ENCODE data around the gene OR5AP2.

DNA sequence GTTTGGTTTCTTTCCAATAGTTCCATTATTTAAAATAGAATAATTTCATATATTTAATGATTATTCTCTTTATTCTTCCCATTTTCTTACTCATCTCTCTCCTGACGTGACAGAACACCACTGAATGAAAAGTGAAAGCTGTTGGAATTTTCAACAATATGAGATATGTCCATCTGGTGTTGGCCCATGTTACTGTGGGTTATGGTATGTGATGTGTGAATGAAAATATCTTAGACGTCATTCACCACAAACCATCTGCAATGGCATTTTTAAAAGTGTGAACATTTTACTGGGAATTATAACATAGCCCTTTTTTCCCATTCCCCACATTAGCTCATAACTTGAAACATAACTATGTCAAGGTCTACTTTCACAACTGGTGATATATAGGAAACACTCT lies 16.3 kb downstream of the OR5AP2 start:
- TF ChIP-seq POLR2A (IDR thresholded peaks at IDR 0.05) = no peak
- TF ChIP-seq, protein P1, sequence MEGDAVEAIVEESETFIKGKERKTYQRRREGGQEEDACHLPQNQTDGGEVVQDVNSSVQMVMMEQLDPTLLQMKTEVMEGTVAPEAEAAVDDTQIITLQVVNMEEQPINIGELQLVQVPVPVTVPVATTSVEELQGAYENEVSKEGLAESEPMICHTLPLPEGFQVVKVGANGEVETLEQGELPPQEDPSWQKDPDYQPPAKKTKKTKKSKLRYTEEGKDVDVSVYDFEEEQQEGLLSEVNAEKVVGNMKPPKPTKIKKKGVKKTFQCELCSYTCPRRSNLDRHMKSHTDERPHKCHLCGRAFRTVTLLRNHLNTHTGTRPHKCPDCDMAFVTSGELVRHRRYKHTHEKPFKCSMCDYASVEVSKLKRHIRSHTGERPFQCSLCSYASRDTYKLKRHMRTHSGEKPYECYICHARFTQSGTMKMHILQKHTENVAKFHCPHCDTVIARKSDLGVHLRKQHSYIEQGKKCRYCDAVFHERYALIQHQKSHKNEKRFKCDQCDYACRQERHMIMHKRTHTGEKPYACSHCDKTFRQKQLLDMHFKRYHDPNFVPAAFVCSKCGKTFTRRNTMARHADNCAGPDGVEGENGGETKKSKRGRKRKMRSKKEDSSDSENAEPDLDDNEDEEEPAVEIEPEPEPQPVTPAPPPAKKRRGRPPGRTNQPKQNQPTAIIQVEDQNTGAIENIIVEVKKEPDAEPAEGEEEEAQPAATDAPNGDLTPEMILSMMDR (IDR thresholded peaks at IDR 0.05) = no peak
